Measurements from ENCODE around the gene ANKMY2.
A peak's percentile ranks its signal among the peaks of the same experiment; 100 is the strongest.

The ANKMY2 gene

DNA sequence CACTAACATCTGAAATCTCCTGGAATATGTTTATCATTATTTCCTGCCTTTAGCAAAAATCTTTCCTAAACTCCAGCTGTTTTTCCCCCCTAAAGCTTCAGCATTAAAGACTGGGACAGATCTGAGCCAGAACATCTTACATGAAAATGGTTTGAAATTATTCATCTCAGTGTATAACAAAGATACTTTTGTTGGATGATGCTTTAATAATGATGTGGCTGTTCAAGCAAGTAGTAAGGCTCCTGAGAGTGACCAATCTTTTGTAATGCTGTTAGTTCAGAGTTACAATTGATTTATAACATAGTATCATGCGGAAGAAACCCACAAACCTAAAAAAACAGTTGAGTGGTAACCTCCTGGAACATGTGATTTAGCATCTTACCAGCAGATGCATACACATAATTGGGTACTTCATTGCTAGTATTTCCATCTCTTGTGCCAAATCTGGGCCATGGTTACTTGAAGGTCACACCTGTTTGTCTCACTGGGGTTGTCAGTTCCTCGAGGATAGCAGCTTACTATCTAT, 1.9 kb upstream of the ANKMY2 start:
- TF ChIP-seq, protein P1, sequence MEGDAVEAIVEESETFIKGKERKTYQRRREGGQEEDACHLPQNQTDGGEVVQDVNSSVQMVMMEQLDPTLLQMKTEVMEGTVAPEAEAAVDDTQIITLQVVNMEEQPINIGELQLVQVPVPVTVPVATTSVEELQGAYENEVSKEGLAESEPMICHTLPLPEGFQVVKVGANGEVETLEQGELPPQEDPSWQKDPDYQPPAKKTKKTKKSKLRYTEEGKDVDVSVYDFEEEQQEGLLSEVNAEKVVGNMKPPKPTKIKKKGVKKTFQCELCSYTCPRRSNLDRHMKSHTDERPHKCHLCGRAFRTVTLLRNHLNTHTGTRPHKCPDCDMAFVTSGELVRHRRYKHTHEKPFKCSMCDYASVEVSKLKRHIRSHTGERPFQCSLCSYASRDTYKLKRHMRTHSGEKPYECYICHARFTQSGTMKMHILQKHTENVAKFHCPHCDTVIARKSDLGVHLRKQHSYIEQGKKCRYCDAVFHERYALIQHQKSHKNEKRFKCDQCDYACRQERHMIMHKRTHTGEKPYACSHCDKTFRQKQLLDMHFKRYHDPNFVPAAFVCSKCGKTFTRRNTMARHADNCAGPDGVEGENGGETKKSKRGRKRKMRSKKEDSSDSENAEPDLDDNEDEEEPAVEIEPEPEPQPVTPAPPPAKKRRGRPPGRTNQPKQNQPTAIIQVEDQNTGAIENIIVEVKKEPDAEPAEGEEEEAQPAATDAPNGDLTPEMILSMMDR (IDR thresholded peaks at IDR 0.05; ENCODE audit: low read depth, low read length, poor library complexity, severe bottlenecking), result no peak
- no peak for TF ChIP-seq EZH2phosphoT487 (IDR thresholded peaks at IDR 0.05; ENCODE audit: borderline replicate concordance, low read length)
- H3K79me2 ChIP-seq (ENCODE audit: control insufficient read depth, low read length), result peaks cover 93% of the 10 kb centered on the region
- peaks cover 41% of the 10 kb centered on the region for H4K20me1 ChIP-seq (ENCODE audit: control insufficient read depth, insufficient read depth, low read depth, low read length)
- peak overlapping the region; percentile 93 for H3K4me3 ChIP-seq (ENCODE audit: low read length)
- H3K4me1 ChIP-seq (ENCODE audit: control insufficient read depth, low read length), result peaks cover 53% of the 10 kb centered on the region
- no peak overlapping the region for H3K27ac ChIP-seq (ENCODE audit: low read depth, low read length)
- no peaks in the 10 kb centered on the region for H3K9me3 ChIP-seq (ENCODE audit: control insufficient read depth, insufficient read depth, low read length)
- H3F3A ChIP-seq (ENCODE audit: control insufficient read depth, insufficient read depth), result peaks cover 14% of the 10 kb centered on the region
- H3K27me3 ChIP-seq (ENCODE audit: control insufficient read depth, low read length), result no peaks in the 10 kb centered on the region
- H3K9me2 ChIP-seq (replicated peaks; ENCODE audit: control insufficient read depth, low read length), result no peaks in the 10 kb centered on the region
- peaks cover 50% of the 10 kb centered on the region for H3K36me3 ChIP-seq (ENCODE audit: control insufficient read depth, low read length)
- peak overlapping the region; percentile 77 for H3K4me2 ChIP-seq (ENCODE audit: low read length)

DNA sequence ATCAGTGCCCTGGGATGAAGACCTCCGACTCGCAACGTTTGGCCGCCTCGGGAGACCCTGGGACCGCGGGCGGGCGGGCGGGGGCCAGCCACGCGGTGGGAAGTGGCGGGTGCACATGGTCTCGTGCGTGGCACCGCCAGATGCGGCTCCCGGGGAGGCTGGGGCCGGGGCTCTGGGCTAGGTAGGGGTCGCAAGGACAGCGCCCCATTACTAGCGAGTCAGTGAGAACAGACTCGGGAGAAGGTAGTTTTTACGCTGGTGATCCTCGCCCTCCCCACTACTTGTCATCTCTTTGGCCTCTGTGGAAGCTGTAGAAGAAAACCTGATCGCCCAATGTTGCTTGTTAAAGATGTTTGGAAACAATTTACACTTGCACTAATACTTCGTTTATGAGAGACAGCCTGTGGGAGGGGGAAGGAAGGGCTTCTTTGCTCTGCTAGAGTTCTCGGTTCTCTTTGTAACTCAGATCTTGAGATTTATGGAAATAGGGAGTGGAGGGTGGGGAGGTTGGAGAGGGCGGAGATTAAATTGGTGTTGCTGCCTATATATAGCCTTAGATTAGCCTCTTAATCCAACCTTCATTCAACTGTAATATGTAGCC, 1.0 kb upstream of the ANKMY2 start:
- peak overlapping the region; percentile 40; the same call in 1 of the 2 replicates for H3K27ac ChIP-seq (ENCODE audit: low read depth, low read length)
- peaks cover 36% of the 10 kb centered on the region for H4K20me1 ChIP-seq (ENCODE audit: control insufficient read depth, insufficient read depth, low read depth, low read length)

DNA sequence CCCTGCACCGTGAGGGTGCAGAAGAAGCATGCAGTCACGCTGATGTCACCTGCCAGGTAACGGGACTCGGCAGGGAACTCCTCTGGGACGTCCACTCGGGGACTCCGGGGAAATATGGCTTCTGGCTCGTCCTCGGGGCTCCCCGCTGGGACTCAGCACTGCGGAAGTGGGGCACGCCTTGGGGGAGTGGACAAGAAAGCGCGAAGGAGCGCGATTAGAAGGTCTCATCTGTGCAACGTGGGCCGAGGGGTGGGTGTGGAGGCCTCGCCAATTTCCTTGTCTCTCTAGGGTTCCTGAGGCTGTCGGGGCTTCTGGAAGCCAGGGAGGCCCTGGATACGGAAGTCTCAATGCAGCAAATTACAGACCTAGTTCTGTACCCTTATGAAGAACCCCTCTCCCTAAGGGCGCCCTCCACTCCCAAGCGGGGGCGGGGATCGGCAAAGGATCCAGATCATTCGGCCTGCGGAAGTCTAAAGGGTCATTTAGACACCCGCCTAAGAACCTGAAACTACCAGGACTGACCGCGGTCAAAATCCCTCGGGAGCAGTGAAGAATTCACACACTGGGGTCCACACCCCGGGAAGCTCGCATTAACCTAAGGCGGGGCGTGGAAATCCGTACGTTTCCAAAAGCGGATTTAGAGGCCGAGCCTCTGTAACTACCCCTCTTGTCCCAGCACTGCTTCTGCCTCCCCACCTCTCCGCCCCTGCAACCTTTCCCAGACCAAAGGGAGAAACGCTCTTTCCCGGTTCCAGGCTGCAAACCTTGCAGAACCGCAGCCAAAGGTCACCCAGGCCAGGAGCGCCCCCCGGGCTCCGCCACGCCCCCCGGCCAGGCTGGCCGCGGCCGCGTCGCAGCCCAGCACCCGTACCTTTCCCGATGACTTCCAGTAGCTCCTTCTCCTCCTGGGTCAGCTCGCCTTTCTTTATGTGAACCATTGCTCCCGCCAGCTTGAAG, 640 bp downstream of the ANKMY2 start:
- H3F3A ChIP-seq (ENCODE audit: control insufficient read depth, insufficient read depth), result peaks cover 19% of the 10 kb centered on the region
- peak overlapping the region; percentile 93 for H3K4me3 ChIP-seq (ENCODE audit: low read length)
- H3K27me3 ChIP-seq (ENCODE audit: control insufficient read depth, low read length), result no peaks in the 10 kb centered on the region
- peak overlapping the region; percentile 77 for H3K4me2 ChIP-seq (ENCODE audit: low read length)
- H3K9me3 ChIP-seq (ENCODE audit: control insufficient read depth, insufficient read depth, low read length), result no peaks in the 10 kb centered on the region
- H4K20me1 ChIP-seq (ENCODE audit: control insufficient read depth, insufficient read depth, low read depth, low read length), result peaks cover 30% of the 10 kb centered on the region
- TF ChIP-seq EZH2phosphoT487 (IDR thresholded peaks at IDR 0.05; ENCODE audit: borderline replicate concordance, low read length), result no peak
- TF ChIP-seq, protein P1 (IDR thresholded peaks at IDR 0.05; ENCODE audit: low read depth, low read length, poor library complexity, severe bottlenecking), result no peak
- H3K9me2 ChIP-seq (replicated peaks; ENCODE audit: control insufficient read depth, low read length), result no peaks in the 10 kb centered on the region
- H3K4me1 ChIP-seq (ENCODE audit: control insufficient read depth, low read length), result peaks cover 53% of the 10 kb centered on the region
- H3K79me2 ChIP-seq (ENCODE audit: control insufficient read depth, low read length), result peaks cover 73% of the 10 kb centered on the region
- H3K27ac ChIP-seq (ENCODE audit: low read depth, low read length), result peak overlapping the region; percentile 23; the same call in 1 of the 2 replicates
- H3K36me3 ChIP-seq (ENCODE audit: control insufficient read depth, low read length), result peaks cover 34% of the 10 kb centered on the region

More for the DNA sequence above, 1.0 kb upstream of the ANKMY2 start:
- Histone ChIP-seq H3F3A (ENCODE audit: control insufficient read depth, insufficient read depth) (peaks cover 19% of the 10 kb centered on the region), H3K9me2 (replicated peaks; ENCODE audit: control insufficient read depth, low read length) (no peaks in the 10 kb centered on the region), H3K27me3 (ENCODE audit: control insufficient read depth, low read length) (no peaks in the 10 kb centered on the region), H3K36me3 (ENCODE audit: control insufficient read depth, low read length) (peaks cover 42% of the 10 kb centered on the region), H3K4me2 (ENCODE audit: low read length) (peak overlapping the region; percentile 77), H3K4me3 (ENCODE audit: low read length) (peak overlapping the region; percentile 93), H3K9me3 (ENCODE audit: control insufficient read depth, insufficient read depth, low read length) (no peaks in the 10 kb centered on the region), H3K4me1 (ENCODE audit: control insufficient read depth, low read length) (peaks cover 57% of the 10 kb centered on the region), H3K79me2 (ENCODE audit: control insufficient read depth, low read length) (peaks cover 85% of the 10 kb centered on the region)
- TF ChIP-seq, protein P1 (IDR thresholded peaks at IDR 0.05; ENCODE audit: low read depth, low read length, poor library complexity, severe bottlenecking), result no peak
- TF ChIP-seq EZH2phosphoT487 (IDR thresholded peaks at IDR 0.05; ENCODE audit: borderline replicate concordance, low read length), result no peak

Measured in DOHH2 (cell line).